ENCODE results near the gene CNTNAP2. TPM values are rescaled to one million over a fixed set of nuclear protein-coding genes. Genes with fewer than 3 reads are reported as not detected.

Gene CNTNAP2
- total and polyA plus RNA-seq, 4 donors: 0.14 to 2.3 (median 1.1) TPM

DNA sequence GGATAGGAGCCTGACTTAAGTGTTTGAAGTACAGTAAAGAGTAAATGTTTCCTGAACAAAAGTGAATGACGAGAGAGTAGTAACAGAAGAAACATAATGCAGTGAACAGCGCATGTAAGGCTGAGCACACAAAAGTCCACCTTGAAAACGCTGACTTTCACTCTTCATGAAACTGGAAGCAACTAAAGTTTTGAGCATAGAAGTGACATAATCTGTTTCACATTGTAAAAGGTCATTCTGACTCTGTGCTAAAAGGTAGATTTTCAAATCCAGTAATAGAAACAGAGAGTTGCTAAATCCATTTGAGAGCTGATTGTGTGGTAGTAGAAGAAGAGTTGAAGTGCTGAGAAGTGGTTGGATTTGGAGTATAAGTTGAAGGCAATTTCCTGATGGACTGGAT is 1037.0 kb downstream of the CNTNAP2 start (continued):
- TF ChIP-seq, protein P1, sequence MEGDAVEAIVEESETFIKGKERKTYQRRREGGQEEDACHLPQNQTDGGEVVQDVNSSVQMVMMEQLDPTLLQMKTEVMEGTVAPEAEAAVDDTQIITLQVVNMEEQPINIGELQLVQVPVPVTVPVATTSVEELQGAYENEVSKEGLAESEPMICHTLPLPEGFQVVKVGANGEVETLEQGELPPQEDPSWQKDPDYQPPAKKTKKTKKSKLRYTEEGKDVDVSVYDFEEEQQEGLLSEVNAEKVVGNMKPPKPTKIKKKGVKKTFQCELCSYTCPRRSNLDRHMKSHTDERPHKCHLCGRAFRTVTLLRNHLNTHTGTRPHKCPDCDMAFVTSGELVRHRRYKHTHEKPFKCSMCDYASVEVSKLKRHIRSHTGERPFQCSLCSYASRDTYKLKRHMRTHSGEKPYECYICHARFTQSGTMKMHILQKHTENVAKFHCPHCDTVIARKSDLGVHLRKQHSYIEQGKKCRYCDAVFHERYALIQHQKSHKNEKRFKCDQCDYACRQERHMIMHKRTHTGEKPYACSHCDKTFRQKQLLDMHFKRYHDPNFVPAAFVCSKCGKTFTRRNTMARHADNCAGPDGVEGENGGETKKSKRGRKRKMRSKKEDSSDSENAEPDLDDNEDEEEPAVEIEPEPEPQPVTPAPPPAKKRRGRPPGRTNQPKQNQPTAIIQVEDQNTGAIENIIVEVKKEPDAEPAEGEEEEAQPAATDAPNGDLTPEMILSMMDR (IDR thresholded peaks at IDR 0.05; ENCODE audit: low read depth, low read length, missing input control): no peak

GRCh38 chr7:147161405-147161804 is 1044.8 kb downstream of the CNTNAP2 start:
- no peak for DNase-seq (ENCODE audit: low spot score)
- no peaks in the 10 kb centered on the region for H3K9me3 ChIP-seq (ENCODE audit: control insufficient read depth in 4 of 4, low read length in 3 of 4)
- H3K9ac ChIP-seq (ENCODE audit: low read depth in 1 of 2, low read length in 2 of 2): no peak overlapping the region
- no peaks in the 10 kb centered on the region for H3K27me3 ChIP-seq (ENCODE audit: control insufficient read depth in 4 of 4, insufficient read depth in 4 of 4, low read length in 3 of 4)
- no peaks in the 10 kb centered on the region for H3K36me3 ChIP-seq (ENCODE audit: control insufficient read depth in 4 of 4, insufficient read depth in 3 of 4, low read depth in 1 of 4, low read length in 3 of 4)
- no peak overlapping the region for H3K27ac ChIP-seq (ENCODE audit: low read depth in 1 of 2, low read length in 2 of 2)
- no peak overlapping the region for H3K4me3 ChIP-seq (ENCODE audit: low read depth in 1 of 3, low read length in 3 of 3)
- H3K4me1 ChIP-seq (ENCODE audit: control insufficient read depth in 4 of 4, insufficient read depth in 4 of 4, low read length in 3 of 4): no peaks in the 10 kb centered on the region
- TF ChIP-seq, protein P2, sequence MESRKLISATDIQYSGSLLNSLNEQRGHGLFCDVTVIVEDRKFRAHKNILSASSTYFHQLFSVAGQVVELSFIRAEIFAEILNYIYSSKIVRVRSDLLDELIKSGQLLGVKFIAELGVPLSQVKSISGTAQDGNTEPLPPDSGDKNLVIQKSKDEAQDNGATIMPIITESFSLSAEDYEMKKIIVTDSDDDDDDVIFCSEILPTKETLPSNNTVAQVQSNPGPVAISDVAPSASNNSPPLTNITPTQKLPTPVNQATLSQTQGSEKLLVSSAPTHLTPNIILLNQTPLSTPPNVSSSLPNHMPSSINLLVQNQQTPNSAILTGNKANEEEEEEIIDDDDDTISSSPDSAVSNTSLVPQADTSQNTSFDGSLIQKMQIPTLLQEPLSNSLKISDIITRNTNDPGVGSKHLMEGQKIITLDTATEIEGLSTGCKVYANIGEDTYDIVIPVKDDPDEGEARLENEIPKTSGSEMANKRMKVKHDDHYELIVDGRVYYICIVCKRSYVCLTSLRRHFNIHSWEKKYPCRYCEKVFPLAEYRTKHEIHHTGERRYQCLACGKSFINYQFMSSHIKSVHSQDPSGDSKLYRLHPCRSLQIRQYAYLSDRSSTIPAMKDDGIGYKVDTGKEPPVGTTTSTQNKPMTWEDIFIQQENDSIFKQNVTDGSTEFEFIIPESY (IDR thresholded peaks at IDR 0.05): no peak
- no peak for TF ChIP-seq HNF4A (conservative IDR thresholded peaks at IDR 0.05)
- TF ChIP-seq HNF4G (IDR thresholded peaks at IDR 0.05): no peak
- no peak for TF ChIP-seq ATF3 (IDR thresholded peaks at IDR 0.05)
- no peak for TF ChIP-seq RXRA (IDR thresholded peaks at IDR 0.05)
- TF ChIP-seq MAX (IDR thresholded peaks at IDR 0.05): no peak
- no peak for TF ChIP-seq JUND (IDR thresholded peaks at IDR 0.05)
- TF ChIP-seq FOXA2 (IDR thresholded peaks at IDR 0.05): no peak
- no peak for TF ChIP-seq GABPA (IDR thresholded peaks at IDR 0.05 in 1 of 2, conservative IDR thresholded peaks at IDR 0.05 in 1 of 2)
- no peak for TF ChIP-seq NR2F2 (IDR thresholded peaks at IDR 0.05)
- TF ChIP-seq TAF1 (conservative IDR thresholded peaks at IDR 0.05): no peak
- no peak for TF ChIP-seq REST (IDR thresholded peaks at IDR 0.05)
- TF ChIP-seq EGR1 (IDR thresholded peaks at IDR 0.05; ENCODE audit: low read depth in 2 of 2): no peak
- no peak for TF ChIP-seq SP1 (IDR thresholded peaks at IDR 0.05)
- TF ChIP-seq RAD21 (IDR thresholded peaks at IDR 0.05): no peak
- WGBS: 83% methylated on average over 1 of the region's 1 CpG
